NOMO-1 treated with DMSO at 0.1 percent for 48 hours (cell line): ENCODE data around the gene OR52A5.

Experiments used
- DNase-seq: peaks from one replicate; lab custom pipeline; 2025; ENCODE audit not compliant: unreplicated experiment; lab: John Stamatoyannopoulos, UW

OR52A5 gene

DNA sequence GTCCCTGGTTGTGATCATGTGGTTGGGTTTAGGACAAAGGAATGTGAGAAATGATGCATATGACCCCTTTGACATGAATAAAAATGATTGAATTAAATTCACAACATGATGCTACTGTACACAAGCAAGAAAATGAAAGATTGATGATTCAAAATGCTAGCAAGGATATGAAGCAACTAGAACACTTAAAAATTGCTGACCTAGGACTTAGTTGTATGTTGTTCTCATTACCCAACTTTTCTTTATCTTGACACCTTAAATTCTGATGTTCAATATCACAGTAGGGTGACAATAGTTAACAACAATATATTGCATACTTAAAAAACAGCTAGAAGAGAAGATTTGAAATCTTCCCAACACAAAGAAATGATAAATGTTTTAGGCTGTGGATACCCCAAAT is 20.6 kb downstream of the OR52A5 start:
- no peak for DNase-seq

DNA sequence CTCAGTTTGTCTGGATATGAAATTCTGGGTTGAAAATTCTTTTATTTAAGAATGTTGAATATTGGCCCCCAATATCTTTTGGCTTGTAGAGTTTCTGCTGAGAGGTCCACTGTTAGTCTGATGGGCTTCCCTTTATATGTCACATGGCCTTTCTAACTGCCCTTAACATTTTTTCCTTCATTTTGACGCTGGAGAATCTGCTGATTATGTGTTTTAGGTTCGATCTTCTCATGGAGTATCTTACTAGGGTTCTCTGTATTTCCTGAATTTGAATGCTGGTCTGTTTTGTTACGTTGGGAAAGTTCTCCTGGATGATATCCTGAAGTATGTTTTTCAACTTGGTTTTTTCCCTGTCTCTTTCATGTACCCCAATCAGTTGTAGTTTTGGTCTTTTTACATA is 22.8 kb downstream of the OR52A5 start:
- DNase-seq: no peak

DNA sequence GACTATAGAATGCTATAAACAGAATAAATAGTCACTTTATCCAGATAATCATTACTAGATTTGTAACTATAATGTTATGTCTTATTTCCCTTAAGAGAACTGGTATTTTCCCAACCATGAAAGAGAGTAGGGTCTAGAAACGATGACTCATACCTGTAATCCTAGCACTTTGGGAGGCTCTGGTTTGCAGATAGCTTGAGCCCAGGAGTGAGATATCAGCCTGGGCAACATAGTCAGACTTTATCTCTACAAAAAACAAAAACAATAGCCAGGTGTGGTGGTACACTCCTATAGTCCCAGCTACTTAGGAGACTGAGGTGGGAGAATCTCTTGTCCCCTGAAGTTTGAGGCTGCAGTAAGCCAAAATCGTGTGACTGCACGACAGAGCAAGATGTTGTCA is 30.9 kb downstream of the OR52A5 start:
- no peak for DNase-seq

DNA sequence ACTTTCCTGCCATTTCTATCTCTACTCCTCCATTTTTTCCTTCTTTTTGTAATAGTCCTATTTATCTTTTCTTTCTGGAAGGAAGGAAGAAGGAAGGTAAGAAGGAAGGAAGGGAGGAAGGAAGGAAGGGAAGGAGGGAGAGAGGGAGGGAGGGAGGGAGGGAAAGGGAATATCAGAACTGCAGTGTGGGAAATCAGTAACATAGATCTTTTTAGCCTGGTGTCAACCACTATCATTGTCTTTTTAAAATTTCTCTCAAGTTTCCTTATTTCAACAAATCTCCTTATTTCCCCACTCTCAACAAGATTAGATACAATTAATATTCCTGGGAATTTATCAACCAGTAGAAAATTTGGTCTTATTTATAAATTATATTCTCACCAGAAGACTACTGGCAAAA is 35.1 kb downstream of the OR52A5 start:
- DNase-seq: no peak

DNA sequence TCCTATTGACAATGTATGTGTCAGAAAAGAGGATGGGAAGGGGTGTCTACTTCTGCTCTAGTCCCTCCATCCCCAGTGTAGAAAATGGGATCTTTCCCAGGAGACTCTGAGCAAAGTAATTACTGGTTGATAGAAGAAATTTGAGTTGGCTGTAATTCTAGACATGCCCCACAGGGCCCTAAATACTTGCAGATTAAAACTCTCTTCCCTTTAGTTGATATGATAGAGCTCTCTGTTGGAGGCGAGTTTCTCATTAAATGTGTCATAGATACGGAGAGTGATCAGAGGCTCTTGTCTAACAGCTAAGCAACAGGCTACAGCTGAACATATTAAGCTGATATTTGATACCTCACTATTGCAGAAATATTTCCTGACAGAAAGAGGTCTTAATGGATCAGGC is 35.9 kb downstream of the OR52A5 start:
- no peak for DNase-seq

- no peak for DNase-seq
These were observed 42.1 kb downstream of the OR52A5 start for GRCh38 chr11:5096011-5096410.

GRCh38 chr11:5092821-5093585 is 45.2 kb downstream of the OR52A5 start:
- DNase-seq: no peak

DNA sequence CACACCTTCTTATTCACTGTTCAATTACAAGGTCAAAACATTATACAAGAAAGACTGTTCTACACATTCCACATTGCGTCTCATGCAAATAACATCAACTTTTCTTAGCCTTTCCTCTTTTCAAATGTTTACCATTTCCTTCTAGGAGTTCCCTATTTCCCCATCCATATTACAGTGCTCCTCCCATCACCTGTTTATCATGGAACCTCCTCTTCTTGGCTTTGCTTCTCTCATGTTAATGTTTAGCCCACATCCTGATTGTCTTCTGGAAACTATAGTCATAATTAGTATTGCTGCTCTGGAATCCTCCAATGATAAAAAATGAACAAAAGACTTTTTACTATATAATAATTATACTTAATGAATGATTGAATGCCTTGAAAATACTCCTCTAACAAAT is 47.5 kb downstream of the OR52A5 start:
- DNase-seq: no peak

GRCh38 chr11:5088556-5088955 is 49.6 kb downstream of the OR52A5 start:
- DNase-seq: no peak

DNA sequence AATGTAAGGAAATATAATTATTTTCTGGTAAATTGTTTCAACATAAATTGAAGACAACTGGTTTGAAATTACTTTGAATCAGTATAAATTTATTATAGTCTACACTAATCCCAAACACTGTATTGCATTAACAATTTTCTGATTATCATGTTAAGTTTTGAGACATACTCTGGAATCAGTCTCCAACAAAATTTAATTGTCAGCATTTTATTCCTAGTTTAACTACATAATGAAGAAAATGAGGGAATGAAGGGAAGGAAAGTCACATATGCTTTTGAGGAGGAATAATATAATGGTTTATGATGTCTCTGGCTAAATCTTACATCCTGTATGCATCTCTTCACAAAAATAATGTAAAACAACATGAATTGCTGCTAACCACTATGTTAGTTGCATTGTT is 54.6 kb downstream of the OR52A5 start:
- no peak for DNase-seq

DNA sequence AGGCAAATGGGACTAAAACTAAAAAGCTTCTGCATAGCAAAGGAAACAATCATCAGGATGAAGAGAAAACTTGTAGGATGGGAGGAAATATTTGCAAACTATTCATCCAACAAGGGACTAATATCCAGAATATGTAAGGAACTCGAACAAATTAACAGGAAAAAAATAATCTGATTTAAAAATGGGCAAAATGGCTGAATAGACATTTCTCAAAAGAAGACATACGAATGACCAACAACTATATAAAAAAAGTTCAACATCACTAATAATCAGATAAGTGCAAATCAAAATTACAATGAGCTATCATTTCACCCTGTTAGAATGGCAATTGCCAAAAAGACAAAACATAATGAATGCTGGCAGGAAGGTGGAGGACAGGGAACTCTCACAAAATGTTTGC is 56.8 kb downstream of the OR52A5 start:
- DNase-seq: no peak
